Spleen (tissue), 7 donors: ENCODE data around the gene CDK10.

ENCODE experiments used
- CTCF ChIP-seq, 11 experiments: fragments of 200-600 bp in 7 of 11; fragments of 450-650 bp in 4 of 11; sonication (generic) in 4 of 11; IDR thresholded peaks in 8 of 11; conservative IDR thresholded peaks in 3 of 11; 1 replicate in 7 of 11; 2 replicates in 4 of 11; pipeline versions ENCODE4 v1.4.0 to v1.8.0; 2016 to 2021; ENCODE audit warnings: antibody characterized with exemption in 11 of 11, inconsistent platforms in 4 of 11, mild to moderate bottlenecking in 1 of 11
- POLR2AphosphoS5 ChIP-seq, 3 donors: sonication (generic); formaldehyde crosslinking; IDR thresholded peaks; one replicate each; pipeline ENCODE4 v1.5.1; 2017; ENCODE audit warnings: antibody characterized with exemption in 3 of 3
- donor health status: DM: no; HTN: no; CAD: no; lungs with moderate emphysema.
- donor health status: DM: no; HTN: no; CAD: no.
- donor health status: DM: no; HTN: no; CAD: no.

- TF ChIP-seq CTCF (IDR thresholded peaks at IDR 0.05 in 8 of 11, conservative IDR thresholded peaks at IDR 0.05 in 3 of 11), result no peak
- no peak for TF ChIP-seq POLR2AphosphoS5 (IDR thresholded peaks at IDR 0.05)
Observed at GRCh38 chr16:89639385-89639784, 47.1 kb upstream of the CDK10 start.
